Germinal center (tissue), 1 donor: ENCODE data around the gene SARS1.

ENCODE experiments used
- DNase-seq: peaks from one replicate; pipeline ENCODE4 v3.0.0; 2012; ENCODE audit warnings: mixed read lengths, low spot score

SARS1 gene

DNA sequence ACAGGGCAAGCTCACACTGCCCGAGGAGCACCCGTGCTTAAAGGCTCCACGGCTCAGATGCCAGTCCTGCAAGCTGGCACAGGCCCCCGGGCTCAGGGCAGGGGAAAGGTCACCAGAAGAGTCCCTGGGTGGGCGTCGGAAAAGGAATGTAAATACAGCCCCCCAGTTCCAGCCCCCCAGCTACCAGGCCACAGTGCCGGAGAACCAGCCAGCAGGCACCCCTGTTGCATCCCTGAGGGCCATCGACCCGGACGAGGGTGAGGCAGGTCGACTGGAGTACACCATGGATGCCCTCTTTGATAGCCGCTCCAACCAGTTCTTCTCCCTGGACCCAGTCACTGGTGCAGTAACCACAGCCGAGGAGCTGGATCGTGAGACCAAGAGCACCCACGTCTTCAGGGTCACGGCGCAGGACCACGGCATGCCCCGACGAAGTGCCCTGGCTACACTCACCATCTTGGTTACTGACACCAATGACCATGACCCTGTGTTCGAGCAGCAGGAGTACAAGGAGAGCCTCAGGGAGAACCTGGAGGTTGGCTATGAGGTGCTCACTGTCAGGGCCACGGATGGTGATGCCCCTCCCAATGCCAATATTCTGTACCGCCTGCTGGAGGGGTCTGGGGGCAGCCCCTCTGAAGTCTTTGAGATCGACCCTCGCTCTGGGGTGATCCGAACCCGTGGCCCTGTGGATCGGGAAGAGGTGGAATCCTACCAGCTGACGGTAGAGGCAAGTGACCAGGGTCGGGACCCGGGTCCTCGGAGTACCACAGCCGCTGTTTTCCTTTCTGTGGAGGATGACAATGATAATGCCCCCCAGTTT is 36.9 kb downstream of the SARS1 start:
- no peak for DNase-seq

DNA sequence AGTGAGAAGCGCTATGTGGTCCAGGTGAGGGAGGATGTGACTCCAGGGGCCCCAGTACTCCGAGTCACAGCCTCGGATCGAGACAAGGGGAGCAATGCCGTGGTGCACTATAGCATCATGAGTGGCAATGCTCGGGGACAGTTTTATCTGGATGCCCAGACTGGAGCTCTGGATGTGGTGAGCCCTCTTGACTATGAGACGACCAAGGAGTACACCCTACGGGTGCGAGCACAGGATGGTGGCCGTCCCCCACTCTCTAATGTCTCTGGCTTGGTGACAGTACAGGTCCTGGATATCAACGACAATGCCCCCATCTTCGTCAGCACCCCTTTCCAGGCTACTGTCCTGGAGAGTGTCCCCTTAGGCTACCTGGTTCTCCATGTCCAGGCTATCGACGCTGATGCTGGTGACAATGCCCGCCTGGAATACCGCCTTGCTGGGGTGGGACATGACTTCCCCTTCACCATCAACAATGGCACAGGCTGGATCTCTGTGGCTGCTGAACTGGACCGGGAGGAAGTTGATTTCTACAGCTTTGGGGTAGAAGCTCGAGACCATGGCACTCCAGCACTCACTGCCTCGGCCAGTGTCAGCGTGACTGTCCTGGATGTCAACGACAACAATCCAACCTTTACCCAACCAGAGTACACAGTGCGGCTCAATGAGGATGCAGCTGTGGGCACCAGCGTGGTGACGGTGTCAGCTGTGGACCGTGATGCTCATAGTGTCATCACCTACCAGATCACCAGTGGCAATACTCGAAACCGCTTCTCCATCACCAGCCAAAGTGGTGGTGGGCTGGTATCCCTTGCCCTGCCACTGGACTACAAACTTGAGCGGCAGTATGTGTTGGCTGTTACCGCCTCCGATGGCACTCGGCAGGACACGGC is 37.8 kb downstream of the SARS1 start:
- DNase-seq = no peak

DNA sequence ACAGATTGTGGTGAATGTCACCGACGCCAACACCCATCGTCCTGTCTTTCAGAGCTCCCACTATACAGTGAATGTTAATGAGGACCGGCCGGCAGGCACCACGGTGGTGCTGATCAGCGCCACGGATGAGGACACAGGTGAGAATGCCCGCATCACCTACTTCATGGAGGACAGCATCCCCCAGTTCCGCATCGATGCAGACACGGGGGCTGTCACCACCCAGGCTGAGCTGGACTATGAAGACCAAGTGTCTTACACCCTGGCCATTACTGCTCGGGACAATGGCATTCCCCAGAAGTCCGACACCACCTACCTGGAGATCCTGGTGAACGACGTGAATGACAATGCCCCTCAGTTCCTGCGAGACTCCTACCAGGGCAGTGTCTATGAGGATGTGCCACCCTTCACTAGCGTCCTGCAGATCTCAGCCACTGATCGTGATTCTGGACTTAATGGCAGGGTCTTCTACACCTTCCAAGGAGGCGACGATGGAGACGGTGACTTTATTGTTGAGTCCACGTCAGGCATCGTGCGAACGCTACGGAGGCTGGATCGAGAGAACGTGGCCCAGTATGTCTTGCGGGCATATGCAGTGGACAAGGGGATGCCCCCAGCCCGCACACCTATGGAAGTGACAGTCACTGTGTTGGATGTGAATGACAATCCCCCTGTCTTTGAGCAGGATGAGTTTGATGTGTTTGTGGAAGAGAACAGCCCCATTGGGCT is 38.6 kb downstream of the SARS1 start:
- no peak for DNase-seq

DNA sequence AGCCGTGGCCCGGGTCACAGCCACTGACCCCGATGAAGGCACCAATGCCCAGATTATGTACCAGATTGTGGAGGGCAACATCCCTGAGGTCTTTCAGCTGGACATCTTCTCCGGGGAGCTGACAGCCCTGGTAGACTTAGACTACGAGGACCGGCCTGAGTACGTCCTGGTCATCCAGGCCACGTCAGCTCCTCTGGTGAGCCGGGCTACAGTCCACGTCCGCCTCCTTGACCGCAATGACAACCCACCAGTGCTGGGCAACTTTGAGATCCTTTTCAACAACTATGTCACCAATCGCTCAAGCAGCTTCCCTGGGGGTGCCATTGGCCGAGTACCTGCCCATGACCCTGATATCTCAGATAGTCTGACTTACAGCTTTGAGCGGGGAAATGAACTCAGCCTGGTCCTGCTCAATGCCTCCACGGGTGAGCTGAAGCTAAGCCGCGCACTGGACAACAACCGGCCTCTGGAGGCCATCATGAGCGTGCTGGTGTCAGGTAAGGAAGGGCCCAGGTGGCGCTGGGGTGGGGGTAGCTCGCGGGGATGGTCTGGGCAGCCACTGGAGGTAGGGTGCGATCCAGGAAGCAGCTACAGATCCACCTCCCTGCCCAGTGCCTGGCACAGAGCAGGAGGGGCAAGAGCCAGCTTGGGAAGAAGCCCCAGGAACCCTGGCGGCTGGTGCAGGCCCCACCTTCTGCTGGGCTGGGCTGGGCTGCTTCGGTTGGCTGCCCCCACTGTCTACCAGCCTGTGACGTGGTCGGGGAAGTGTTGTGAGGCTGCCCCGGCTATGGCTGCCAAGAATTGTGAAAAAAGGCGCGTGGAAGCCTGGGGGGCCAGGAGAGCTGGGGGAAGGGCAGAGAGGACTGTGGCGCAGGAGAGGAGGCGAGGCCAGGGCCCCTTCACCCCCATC is 39.4 kb downstream of the SARS1 start:
- peak; percentile 53 for DNase-seq

DNA sequence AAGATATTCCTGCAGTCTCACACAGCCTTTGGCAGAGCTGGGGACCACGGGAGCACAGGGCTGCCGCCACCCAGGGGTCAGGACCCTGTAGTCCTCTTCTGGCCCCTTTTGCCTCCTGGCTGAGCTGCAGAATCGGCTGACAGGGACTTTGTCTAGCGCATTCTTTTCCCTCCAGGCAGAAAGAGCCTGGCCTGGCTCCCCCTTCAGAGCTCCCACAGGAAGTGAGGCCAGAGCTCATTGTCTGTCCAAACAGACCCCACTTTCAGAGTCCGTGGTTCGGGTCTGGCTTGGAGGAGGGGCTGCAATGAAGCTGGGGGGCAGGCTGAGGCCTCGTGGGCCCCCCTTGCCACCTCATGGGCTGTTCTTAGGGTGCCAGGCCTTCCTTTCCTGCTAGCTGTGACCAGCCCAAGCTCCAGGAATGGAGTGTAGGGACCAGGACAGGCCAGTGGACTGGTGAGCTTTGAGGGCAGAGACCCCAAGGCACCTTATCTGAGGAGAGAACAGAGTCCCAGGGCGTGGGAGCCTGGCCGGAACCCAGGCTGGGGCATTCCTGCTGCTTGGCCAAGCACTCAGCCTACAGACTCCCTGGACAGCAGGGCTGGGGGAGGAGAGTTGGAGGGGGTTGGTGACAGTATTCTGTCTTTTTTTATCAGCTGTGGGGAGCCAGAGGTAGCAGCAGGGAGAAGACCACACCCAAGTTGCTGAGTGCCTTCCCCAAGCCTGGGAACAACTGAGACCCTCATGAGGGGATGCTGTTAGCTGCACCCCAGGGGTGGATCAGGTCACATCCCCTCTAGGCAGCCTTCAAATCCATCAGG is 40.3 kb downstream of the SARS1 start:
- no peak for DNase-seq

DNA sequence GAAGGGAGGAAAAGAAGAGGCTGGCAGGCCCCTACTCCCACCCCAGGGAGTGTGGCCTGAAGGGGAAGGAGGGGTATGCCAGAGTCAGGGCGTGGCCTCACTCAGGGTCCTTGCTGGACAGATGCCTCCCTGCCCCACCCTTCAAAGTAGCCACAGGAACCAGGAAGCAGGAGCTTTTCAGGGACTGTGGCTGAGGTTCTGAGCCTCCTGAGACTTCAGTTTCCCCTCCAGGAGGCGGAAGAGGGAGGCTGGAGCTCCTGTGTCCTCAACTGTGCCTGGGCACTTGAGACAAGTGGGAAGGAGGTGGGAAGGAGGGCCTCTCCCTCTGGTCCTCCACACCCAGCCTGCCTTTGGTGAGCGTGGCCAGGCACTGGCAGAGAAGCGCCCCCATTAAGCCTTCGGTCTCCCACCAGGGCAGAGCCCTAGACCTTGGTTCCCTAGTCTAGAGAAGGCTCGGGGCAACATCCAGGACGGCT is 40.9 kb downstream of the SARS1 start:
- no peak for DNase-seq

DNA sequence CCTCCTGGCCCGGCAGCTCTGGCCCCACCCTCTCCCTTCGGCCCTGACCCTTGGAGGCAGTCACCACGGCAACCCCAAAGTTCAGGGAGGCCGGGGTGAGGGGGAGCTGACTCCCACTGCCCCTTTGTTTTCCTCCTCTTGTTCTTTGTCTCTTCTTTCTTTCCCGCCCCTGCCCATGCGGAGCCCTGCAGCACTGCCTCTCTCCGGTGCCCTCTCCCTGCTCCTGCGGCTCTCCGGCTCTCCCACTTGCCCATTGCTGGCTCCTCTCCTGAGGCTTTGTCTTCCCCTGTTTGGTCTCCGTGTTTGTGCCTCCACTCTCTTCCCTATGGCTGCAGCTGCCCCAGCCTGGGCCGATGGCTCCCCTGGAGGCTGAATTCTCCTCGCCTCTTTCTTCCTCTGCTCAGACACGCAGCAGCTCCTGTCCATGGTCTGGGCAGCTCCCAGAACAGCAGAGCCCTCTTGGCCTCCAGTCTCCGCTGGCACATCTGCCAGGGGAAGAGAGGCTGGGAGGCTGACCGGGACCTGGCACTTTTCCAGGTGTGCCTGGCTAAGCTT is 41.5 kb downstream of the SARS1 start:
- DNase-seq = no peak

DNA sequence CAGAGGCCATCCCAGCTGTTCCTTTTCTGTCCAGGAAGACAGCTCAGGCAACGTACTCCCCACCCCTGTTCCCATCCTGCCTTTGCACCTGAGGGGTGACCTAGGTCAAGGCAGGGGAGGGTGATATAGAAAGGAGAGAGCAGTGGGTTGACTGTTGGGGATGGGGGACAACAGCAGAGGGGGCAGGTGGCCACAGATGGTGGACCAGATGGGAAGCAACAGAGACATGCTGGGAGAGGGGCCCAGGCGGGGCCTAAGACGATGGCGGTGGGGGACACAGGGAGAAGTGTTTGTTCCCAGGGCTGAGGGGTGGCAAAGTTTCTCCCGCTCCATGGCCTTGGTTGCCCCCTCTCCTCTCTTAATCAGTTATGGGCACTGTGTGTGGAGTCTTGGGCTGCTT is 42.0 kb downstream of the SARS1 start:
- DNase-seq = no peak

DNA sequence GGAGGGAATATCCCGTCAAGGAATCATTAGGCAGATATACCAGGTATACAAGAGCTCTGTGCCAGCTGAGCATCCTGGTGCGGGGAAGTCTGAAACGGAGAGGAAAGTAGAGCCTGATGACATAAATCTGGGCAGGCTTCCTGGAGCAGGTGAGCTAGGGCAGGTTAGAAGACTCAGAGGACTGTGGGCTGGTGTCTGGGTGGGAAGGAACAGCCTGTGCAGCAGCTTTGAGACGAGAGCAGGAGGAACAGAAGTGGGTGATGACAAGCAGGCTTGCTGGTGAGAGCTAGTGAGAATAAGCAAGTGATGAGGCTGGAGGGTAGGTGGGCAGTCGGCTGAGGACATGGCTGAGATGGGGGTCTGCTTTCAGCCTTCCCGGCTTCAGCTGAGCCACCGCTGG is 42.4 kb downstream of the SARS1 start:
- DNase-seq = no peak

DNA sequence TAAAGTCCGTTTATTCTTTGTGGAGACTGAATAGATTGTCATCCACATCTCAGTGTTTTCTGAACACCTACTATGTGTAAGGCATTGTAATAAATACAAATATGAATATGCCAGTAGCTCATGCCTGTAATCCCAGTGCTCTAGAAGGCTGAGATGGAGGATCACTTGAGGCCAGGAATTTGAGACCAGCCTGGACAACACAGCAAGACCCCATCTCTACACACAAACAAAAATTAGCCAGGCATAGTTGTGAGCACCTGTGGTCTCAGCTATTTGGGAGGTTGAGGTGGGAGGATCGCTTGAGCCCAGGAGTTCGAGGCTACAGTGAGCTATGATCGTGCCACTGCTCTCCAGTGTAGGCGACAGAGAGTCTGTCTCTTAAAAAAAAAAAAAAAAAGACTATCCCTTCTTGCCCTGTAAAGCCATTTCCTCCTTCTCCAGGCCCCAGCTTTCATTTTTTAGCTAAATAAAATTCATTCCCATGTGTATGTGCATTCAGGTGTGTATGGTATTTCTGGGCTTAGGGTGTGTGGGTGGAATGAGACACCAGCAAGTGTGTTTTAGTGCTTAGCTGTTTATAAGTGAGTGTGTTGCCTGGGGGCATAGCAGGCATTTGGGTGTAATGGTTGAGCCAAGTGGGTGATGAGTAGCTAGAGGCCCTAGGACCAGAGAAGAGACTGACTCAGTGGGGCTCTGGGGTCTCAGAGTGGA is 43.4 kb downstream of the SARS1 start:
- no peak for DNase-seq

DNA sequence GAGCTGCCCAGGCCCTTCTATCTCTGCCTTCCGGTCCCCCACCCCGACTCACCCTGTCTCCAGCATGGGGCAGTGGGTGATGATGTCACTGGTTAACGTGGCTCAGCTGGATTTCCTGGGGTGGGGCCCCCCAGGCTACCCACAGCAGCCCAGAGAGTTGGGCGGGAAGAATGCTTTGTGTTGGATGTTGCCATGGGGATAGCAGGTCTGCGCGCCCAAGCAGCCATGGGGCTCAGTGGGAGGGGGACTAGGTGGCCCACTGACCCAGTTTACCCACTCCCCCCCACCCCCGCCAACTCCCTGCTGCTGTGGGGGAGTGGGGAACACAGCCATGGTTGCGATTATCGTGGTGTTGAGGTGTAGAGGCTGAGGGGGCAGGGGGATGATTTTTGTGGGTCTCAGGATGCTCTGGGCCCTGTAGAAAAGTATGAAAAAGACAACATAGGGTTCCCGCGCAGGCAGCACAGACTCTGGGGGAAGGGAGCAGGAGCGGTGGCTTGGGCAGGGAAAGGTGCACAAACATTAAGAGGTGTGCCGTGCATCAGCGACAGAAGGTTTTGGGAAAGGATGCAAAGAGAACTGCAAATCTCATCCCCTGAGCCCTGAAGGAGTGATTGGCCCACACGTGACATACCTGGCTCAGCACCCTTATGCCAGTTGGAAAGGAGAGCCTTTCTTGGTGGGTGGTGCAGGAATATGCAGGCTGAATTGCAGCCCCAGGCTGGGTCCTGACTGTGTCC is 44.1 kb downstream of the SARS1 start:
- no peak for DNase-seq

DNA sequence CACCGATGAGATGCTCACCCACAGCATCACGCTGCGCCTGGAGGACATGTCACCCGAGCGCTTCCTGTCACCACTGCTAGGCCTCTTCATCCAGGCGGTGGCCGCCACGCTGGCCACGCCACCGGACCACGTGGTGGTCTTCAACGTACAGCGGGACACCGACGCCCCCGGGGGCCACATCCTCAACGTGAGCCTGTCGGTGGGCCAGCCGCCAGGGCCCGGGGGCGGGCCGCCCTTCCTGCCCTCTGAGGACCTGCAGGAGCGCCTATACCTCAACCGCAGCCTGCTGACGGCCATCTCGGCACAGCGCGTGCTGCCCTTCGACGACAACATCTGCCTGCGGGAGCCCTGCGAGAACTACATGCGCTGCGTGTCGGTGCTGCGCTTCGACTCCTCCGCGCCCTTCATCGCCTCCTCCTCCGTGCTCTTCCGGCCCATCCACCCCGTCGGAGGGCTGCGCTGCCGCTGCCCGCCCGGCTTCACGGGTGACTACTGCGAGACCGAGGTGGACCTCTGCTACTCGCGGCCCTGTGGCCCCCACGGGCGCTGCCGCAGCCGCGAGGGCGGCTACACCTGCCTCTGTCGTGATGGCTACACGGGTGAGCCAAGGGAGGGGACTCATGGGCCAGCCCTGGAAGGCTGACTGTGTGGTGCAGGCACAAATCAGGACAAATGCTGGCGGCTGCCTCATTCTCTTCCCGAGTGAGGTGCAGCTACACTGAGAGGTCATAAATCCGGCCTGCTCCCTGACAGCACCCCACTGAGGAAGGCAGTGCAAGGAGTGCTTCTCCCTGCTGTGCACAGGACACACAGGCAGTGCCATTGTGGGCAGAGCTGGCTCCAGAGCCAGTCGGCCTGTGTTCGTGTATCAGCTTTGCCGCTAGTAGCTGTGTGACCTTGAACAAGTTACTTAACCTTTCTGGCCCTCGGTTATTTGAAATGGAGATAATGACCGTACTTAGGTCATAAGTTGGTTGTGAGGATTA is 45.1 kb downstream of the SARS1 start:
- no peak for DNase-seq

DNA sequence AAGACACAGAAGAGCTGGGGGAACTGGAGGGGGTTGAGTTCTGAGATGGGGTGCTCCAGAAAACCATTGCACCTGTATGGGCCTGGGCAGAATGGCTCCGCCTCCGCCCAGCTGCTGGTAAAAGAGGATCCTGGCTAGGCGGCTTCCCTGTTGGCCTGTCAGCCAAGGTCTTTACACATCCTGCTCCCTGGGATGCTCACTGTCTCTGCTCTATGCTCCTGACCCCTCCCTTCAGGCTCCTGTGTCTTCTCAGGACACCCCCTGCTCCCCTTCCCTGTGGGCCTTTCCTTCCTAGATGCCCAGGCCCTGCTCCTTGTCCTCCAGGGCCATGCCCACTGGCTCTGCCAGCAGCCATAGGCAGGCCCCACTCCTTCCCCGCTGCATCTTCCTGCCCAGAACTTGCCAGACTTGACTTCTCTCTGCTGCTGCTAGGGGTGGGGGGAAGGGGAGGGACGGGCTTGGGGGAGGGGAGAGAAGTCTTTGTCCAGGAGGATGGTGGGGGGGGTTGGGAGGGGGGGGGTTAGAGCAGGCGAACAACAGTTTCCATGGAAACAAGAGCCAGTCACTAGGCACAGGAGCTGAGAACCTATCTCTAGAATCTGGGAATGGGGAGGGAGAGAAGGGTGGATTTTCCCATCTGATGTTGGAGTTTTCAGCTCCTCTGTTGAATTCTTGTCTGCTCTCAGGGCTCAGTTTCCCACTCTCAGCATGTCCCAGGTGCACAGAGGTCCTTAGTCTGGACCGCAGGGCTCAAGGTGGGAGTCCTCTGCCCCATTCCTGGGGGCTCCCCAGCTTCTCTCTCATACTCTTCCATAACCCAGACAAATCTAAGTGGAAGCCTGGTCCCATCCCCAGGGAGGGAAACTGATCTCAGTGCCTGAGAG is 46.2 kb downstream of the SARS1 start:
- DNase-seq = no peak

DNA sequence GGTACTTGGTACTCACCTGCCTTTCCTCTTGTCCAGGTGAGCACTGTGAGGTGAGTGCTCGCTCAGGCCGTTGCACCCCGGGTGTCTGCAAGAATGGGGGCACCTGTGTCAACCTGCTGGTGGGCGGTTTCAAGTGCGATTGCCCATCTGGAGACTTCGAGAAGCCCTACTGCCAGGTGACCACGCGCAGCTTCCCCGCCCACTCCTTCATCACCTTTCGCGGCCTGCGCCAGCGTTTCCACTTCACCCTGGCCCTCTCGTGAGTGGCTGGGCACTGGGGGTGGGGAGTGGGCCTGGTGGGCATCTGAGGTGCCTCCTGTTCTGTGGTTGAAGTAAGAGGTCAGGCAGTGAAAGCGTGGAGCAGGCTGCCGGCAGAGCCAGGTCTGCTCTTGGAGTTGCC is 47.3 kb downstream of the SARS1 start:
- DNase-seq = no peak

DNA sequence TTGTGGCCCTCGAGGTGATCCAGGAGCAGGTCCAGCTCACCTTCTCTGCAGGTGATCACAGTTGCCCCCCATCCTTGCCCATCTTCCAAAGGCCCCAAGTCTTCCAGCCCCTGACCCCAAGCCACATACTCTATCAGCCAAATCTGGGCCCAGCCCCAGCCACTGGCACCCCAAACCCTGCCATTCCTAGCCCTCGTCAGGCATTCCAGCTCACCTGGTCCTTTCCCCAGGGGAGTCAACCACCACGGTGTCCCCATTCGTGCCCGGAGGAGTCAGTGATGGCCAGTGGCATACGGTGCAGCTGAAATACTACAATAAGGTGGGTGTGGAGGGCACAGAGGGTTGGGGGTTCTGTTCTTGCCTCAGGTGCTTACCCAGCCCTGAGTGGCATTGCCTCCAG is 47.9 kb downstream of the SARS1 start:
- no peak for DNase-seq

DNA sequence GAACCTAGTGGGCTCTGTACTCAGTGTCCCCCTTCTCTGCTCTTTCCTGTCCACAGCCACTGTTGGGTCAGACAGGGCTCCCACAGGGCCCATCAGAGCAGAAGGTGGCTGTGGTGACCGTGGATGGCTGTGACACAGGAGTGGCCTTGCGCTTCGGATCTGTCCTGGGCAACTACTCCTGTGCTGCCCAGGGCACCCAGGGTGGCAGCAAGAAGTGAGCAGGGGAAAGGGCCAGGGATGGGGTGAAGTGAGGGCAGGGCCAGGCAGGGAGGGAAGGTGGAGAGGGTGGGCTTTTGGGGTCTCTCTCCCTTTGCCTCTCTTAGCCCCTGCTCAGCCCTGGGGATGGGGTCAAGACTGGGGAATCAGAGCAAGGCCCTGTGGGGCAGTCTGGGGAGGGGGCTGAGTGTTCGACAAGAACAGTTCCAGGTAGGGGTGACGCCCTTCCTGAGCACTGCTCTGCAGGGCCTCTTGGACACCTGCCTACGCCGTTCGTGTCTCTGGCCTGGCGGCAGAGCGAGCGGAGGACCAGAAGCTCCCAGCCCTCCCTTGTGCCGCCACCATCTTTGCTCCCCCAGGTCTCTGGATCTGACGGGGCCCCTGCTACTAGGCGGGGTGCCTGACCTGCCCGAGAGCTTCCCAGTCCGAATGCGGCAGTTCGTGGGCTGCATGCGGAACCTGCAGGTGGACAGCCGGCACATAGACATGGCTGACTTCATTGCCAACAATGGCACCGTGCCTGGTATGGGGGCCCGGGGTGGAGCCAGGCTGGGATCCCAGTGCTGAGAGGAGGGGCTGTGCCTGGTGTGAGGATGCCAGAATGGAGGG is 48.7 kb downstream of the SARS1 start:
- DNase-seq = no peak
